Colonic mucosa (tissue), 4 donors: Measurements from ENCODE around the gene BCR. TPM values are rescaled to one million over a fixed set of nuclear protein-coding genes. Genes with fewer than 3 reads are reported as not detected.

Source experiments
- DNase-seq: peaks from one replicate; pipeline ENCODE4 v3.0.0-alpha.2; 2020
- H3K27ac ChIP-seq: fragments of 200-600 bp; one replicate; pipeline ENCODE4 v1.8.0; 2021
- H3K27me3 ChIP-seq: fragments of 200-600 bp; one replicate; pipeline ENCODE4 v1.8.0; 2021
- H3K36me3 ChIP-seq: fragments of 200-600 bp; one replicate; pipeline ENCODE4 v1.8.0; 2021
- H3K4me1 ChIP-seq: fragments of 200-600 bp; one replicate; pipeline ENCODE4 v1.8.0; 2021; ENCODE audit warnings: mild to moderate bottlenecking
- H3K4me3 ChIP-seq: fragments of 200-600 bp; one replicate; pipeline ENCODE4 v1.8.0; 2021
- H3K9ac ChIP-seq, 2 donors: one replicate each; pipeline ENCODE4 v1.7.0; 2013; ENCODE audit warnings: control low read depth in 2 of 2, low read depth in 2 of 2, low read length in 2 of 2
- H3K9me3 ChIP-seq: fragments of 200-600 bp; one replicate; pipeline ENCODE4 v1.8.0; 2021
- intact Hi-C: fragments of 100-400 bp; cut with DNase I; formaldehyde crosslinking; loops from one replicate; pipeline ENCODE4 v1.14.1; 2022
- total RNA-seq, 2 donors: library from RNA; stranded (reverse); fragmentation: NEBNext Ultra II Directional in 1 of 2; extraction: Animal tissue kit (Norgen Biotek cat#: 25700) in 1 of 2; gene quantifications; one replicate each; pipeline ENCODE4 v1.2.1, GENCODE V29; 2021
- TF ChIP-seq, protein P1 (sequence below): fragments of 200-600 bp; IDR thresholded peaks from one replicate; pipeline ENCODE4 v1.8.0; 2022; ENCODE audit warnings: antibody characterized with exemption, mild to moderate bottlenecking
- donor health status: healthy.
- donor health status: DM: no; HTN: no; CAD: no.
- donor health status: DM: no; HTN: no; CAD: no.

BCR gene
- total RNA-seq, 2 donors from 2014 or later = 39.2 to 57.8 TPM

DNA sequence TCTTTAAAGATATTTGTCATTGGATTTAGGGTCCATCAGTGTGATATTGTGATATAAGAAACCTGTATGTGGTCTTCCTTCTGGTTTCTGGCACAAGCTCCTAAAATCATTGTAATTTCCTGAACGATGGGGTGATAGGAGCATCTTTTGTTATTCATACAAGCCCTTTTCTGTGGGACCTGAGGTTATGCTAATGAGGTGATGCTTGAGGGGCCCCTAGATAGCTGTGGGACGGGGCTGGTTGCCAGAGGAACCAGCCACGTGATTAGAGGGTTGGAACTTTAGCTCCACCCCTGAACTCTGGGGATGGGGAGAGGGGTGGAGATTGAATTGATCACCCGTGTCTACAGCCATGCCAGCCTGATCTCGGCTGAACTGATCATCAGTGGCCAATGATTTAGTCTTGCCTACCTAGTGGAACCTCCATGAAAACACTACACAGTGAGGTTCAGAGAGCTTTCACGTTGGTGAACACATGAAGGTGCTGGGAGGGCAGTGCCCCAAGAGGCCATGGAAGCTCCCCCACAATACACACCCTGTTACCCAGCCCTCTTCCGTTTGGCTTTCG, 62.8 kb downstream of the BCR start:
- Histone ChIP-seq H3K4me1 (no peaks in the 10 kb centered on the region), H3K27ac (no peak overlapping the region), H3K27me3 (no peaks in the 10 kb centered on the region), H3K9me3 (no peaks in the 10 kb centered on the region), H3K36me3 (no peaks in the 10 kb centered on the region), H3K4me3 (no peak overlapping the region), H3K9ac (no peak overlapping the region)
- DNase-seq = no peak
- TF ChIP-seq, protein P1, sequence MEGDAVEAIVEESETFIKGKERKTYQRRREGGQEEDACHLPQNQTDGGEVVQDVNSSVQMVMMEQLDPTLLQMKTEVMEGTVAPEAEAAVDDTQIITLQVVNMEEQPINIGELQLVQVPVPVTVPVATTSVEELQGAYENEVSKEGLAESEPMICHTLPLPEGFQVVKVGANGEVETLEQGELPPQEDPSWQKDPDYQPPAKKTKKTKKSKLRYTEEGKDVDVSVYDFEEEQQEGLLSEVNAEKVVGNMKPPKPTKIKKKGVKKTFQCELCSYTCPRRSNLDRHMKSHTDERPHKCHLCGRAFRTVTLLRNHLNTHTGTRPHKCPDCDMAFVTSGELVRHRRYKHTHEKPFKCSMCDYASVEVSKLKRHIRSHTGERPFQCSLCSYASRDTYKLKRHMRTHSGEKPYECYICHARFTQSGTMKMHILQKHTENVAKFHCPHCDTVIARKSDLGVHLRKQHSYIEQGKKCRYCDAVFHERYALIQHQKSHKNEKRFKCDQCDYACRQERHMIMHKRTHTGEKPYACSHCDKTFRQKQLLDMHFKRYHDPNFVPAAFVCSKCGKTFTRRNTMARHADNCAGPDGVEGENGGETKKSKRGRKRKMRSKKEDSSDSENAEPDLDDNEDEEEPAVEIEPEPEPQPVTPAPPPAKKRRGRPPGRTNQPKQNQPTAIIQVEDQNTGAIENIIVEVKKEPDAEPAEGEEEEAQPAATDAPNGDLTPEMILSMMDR = no peak
- intact Hi-C loops = no loop called here

GRCh38 chr22:23243859-23244689, 63.8 kb downstream of the BCR start:
- no peak overlapping the region for H3K27ac ChIP-seq
- no peaks in the 10 kb centered on the region for H3K4me1 ChIP-seq

GRCh38 chr22:23244690-23245044, 64.4 kb downstream of the BCR start:
- Histone ChIP-seq H3K9ac (no peak overlapping the region), H3K27ac (no peak overlapping the region), H3K4me3 (no peak overlapping the region), H3K36me3 (no peaks in the 10 kb centered on the region), H3K4me1 (no peaks in the 10 kb centered on the region), H3K9me3 (no peaks in the 10 kb centered on the region), H3K27me3 (no peaks in the 10 kb centered on the region)
- intact Hi-C loops = no loop called here
- TF ChIP-seq, protein P1 = no peak
- no peak for DNase-seq

More at GRCh38 chr22:23243859-23244689, 63.8 kb downstream of the BCR start:
- DNase-seq = no peak
- H3K9me3 ChIP-seq = no peaks in the 10 kb centered on the region
- no peaks in the 10 kb centered on the region for H3K36me3 ChIP-seq
- H3K9ac ChIP-seq = no peak overlapping the region
- intact Hi-C loops = no loop called here
- no peak overlapping the region for H3K4me3 ChIP-seq
- TF ChIP-seq, protein P1 = no peak
- H3K27me3 ChIP-seq = no peaks in the 10 kb centered on the region

GRCh38 chr22:23245045-23245798, 64.9 kb downstream of the BCR start:
- no peak overlapping the region for H3K4me3 ChIP-seq
- intact Hi-C loops = no loop called here
- no peaks in the 10 kb centered on the region for H3K9me3 ChIP-seq
- no peaks in the 10 kb centered on the region for H3K36me3 ChIP-seq
- H3K4me1 ChIP-seq = no peaks in the 10 kb centered on the region
- TF ChIP-seq, protein P1 = no peak
- DNase-seq = no peak
- H3K27me3 ChIP-seq = no peaks in the 10 kb centered on the region
- no peak overlapping the region for H3K27ac ChIP-seq
- H3K9ac ChIP-seq = no peak overlapping the region

DNA sequence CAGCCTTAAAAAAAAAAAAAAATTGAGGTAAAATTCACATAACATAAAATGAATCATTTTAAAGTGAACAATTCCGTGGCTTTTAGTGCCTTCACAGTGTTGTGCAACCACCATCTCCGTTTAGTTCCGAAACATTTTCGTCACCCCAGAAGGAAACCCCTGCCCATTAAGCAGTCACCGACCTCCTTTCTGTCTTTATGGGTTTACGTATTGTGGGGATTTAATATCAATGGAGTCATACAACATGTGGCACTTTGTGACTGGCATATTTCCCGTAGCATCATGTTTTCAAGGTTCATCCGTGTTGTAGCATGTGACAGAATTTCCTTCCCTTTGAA, 65.5 kb downstream of the BCR start:
- Histone ChIP-seq H3K27ac (no peak overlapping the region), H3K27me3 (no peaks in the 10 kb centered on the region), H3K4me3 (no peak overlapping the region), H3K36me3 (no peaks in the 10 kb centered on the region), H3K4me1 (no peaks in the 10 kb centered on the region), H3K9ac (no peak overlapping the region), H3K9me3 (no peaks in the 10 kb centered on the region)
- TF ChIP-seq, protein P1 = no peak
- intact Hi-C loops = no loop called here
- no peak for DNase-seq
